Measurements from ENCODE around the gene TTC21A. TPM values are rescaled to one million over a fixed set of nuclear protein-coding genes. Genes with fewer than 3 reads are reported as not detected.
A peak's percentile ranks its signal among the peaks of the same experiment; 100 is the strongest.

The TTC21A gene
- total RNA-seq, 2 experiments from 2014 or later: 1.5 to 1.6 TPM

GRCh38 chr3:39099738-39100499 is 7.6 kb upstream of the TTC21A start:
- no peak for DNase-seq
- H3K36me3 Mint-ChIP-seq (ENCODE audit: low read depth): peaks cover 4% of the 10 kb centered on the region
- CTCF ChIA-PET: no interaction called here
- no peak overlapping the region for H3K27ac Mint-ChIP-seq
- H3K27me3 Mint-ChIP-seq (ENCODE audit: low read depth): no peaks in the 10 kb centered on the region
- no peaks in the 10 kb centered on the region for H3K9me3 Mint-ChIP-seq
- intact Hi-C loops (cut with micrococcal nuclease): loop anchor here (2.0 kb wide), 1 partner anchor 29 kb away; no protein-coding TSS in a partner anchor
- peaks cover 15% of the 10 kb centered on the region for H3K4me1 Mint-ChIP-seq (ENCODE audit: low read depth)
- H3K4me3 Mint-ChIP-seq: no peak overlapping the region

- CTCF ChIA-PET: interaction anchor here (1.0 to 9.6 kb wide), 2 partner anchors 111 to 190 kb away, joined by 3 to 111 read pairs; no protein-coding TSS in a partner anchor
- Mint-ChIP-seq H3K4me1 (ENCODE audit: low read depth) (peaks cover 21% of the 10 kb centered on the region), H3K27ac (no peak overlapping the region), H3K27me3 (ENCODE audit: low read depth) (no peaks in the 10 kb centered on the region), H3K4me3 (no peak overlapping the region), H3K36me3 (ENCODE audit: low read depth) (peaks cover 2% of the 10 kb centered on the region), H3K9me3 (no peaks in the 10 kb centered on the region)
- no peak for DNase-seq
- intact Hi-C loops (cut with micrococcal nuclease): loop anchor here (2.0 kb wide), 1 partner anchor 28 kb away; no protein-coding TSS in a partner anchor
These were observed 7.0 kb upstream of the TTC21A start for GRCh38 chr3:39100500-39100886.

- Mint-ChIP-seq H3K36me3 (ENCODE audit: low read depth) (peaks cover 2% of the 10 kb centered on the region), H3K4me1 (ENCODE audit: low read depth) (peaks cover 28% of the 10 kb centered on the region), H3K27me3 (ENCODE audit: low read depth) (no peaks in the 10 kb centered on the region), H3K27ac (no peak overlapping the region), H3K4me3 (no peak overlapping the region), H3K9me3 (no peaks in the 10 kb centered on the region)
- DNase-seq: peak; percentile 63
- CTCF ChIA-PET: interaction anchor here (0.6 to 9.6 kb wide), 3 partner anchors 95 to 189 kb away, joined by 3 to 111 read pairs (median 3); no protein-coding TSS in a partner anchor
- intact Hi-C loops (cut with micrococcal nuclease): loop anchor here (1.0 to 2.0 kb wide), 3 partner anchors 28 to 187 kb away; no protein-coding TSS in a partner anchor
These were observed 6.3 kb upstream of the TTC21A start for GRCh38 chr3:39101022-39101689.

GRCh38 chr3:39102504-39103323 is 4.8 kb upstream of the TTC21A start:
- H3K27me3 Mint-ChIP-seq (ENCODE audit: low read depth): no peaks in the 10 kb centered on the region
- no peak overlapping the region for H3K4me3 Mint-ChIP-seq
- intact Hi-C loops (cut with micrococcal nuclease): no loop called here
- CTCF ChIA-PET: interaction anchor here (9.6 kb wide), 1 partner anchor 187 kb away, joined by 111 read pairs; no protein-coding TSS in a partner anchor
- H3K9me3 Mint-ChIP-seq: no peaks in the 10 kb centered on the region
- H3K4me1 Mint-ChIP-seq (ENCODE audit: low read depth): peaks cover 37% of the 10 kb centered on the region
- H3K36me3 Mint-ChIP-seq (ENCODE audit: low read depth): peaks cover 2% of the 10 kb centered on the region
- no peak for DNase-seq
- peak overlapping the region; percentile 41 for H3K27ac Mint-ChIP-seq

GRCh38 chr3:39103324-39103693 is 4.2 kb upstream of the TTC21A start:
- H3K4me1 Mint-ChIP-seq (ENCODE audit: low read depth): peaks cover 43% of the 10 kb centered on the region
- DNase-seq: no peak
- no peaks in the 10 kb centered on the region for H3K9me3 Mint-ChIP-seq
- no peak overlapping the region for H3K4me3 Mint-ChIP-seq
- peak overlapping the region; percentile 25 for H3K27ac Mint-ChIP-seq
- H3K27me3 Mint-ChIP-seq (ENCODE audit: low read depth): no peaks in the 10 kb centered on the region
- peaks cover 2% of the 10 kb centered on the region for H3K36me3 Mint-ChIP-seq (ENCODE audit: low read depth)
- intact Hi-C loops (cut with micrococcal nuclease): no loop called here
- CTCF ChIA-PET: interaction anchor here (9.6 kb wide), 1 partner anchor 187 kb away, joined by 111 read pairs; no protein-coding TSS in a partner anchor

- intact Hi-C loops (cut with micrococcal nuclease): no loop called here
- CTCF ChIA-PET: interaction anchor here (9.6 kb wide), 1 partner anchor 186 kb away, joined by 111 read pairs; no protein-coding TSS in a partner anchor
- H3K4me3 Mint-ChIP-seq: no peak overlapping the region
- H3K36me3 Mint-ChIP-seq (ENCODE audit: low read depth): peaks cover 2% of the 10 kb centered on the region
- H3K27ac Mint-ChIP-seq: no peak overlapping the region
- H3K9me3 Mint-ChIP-seq: no peaks in the 10 kb centered on the region
- H3K4me1 Mint-ChIP-seq (ENCODE audit: low read depth): peaks cover 48% of the 10 kb centered on the region
- DNase-seq: no peak
- no peaks in the 10 kb centered on the region for H3K27me3 Mint-ChIP-seq (ENCODE audit: low read depth)
These were observed 3.5 kb upstream of the TTC21A start for GRCh38 chr3:39103791-39104552.

- Mint-ChIP-seq H3K4me3 (no peak overlapping the region), H3K27me3 (ENCODE audit: low read depth) (no peaks in the 10 kb centered on the region), H3K27ac (no peak overlapping the region), H3K36me3 (ENCODE audit: low read depth) (peaks cover 2% of the 10 kb centered on the region), H3K4me1 (ENCODE audit: low read depth) (peaks cover 48% of the 10 kb centered on the region), H3K9me3 (no peaks in the 10 kb centered on the region)
- DNase-seq: peak; percentile 25
- intact Hi-C loops (cut with micrococcal nuclease): no loop called here
- CTCF ChIA-PET: interaction anchor here (0.9 to 9.6 kb wide), 4 partner anchors 45 to 185 kb away, joined by 3 to 111 read pairs (median 8); no protein-coding TSS in a partner anchor
These were observed 2.4 kb upstream of the TTC21A start for GRCh38 chr3:39104961-39105686.

GRCh38 chr3:39105687-39106063 is 1.8 kb upstream of the TTC21A start:
- no peak overlapping the region for H3K27ac Mint-ChIP-seq
- H3K9me3 Mint-ChIP-seq: no peaks in the 10 kb centered on the region
- H3K4me1 Mint-ChIP-seq (ENCODE audit: low read depth): peaks cover 48% of the 10 kb centered on the region

GRCh38 chr3:39106281-39106811 is 1.1 kb upstream of the TTC21A start:
- intact Hi-C loops (cut with micrococcal nuclease): loop anchor here (2.0 kb wide), 1 partner anchor 54 kb away; the partner anchor contains the start of gene WDR48
- Mint-ChIP-seq H3K9me3 (no peaks in the 10 kb centered on the region), H3K36me3 (ENCODE audit: low read depth) (no peaks in the 10 kb centered on the region), H3K27me3 (ENCODE audit: low read depth) (no peaks in the 10 kb centered on the region), H3K4me1 (ENCODE audit: low read depth) (peaks cover 48% of the 10 kb centered on the region), H3K27ac (peak overlapping the region; percentile 8), H3K4me3 (peak overlapping the region; percentile 82)
- no peak for DNase-seq
- CTCF ChIA-PET: interaction anchor here (1.4 to 9.6 kb wide), 4 partner anchors 22 to 184 kb away, joined by 5 to 111 read pairs (median 8); no protein-coding TSS in a partner anchor

More at GRCh38 chr3:39105687-39106063, 1.8 kb upstream of the TTC21A start:
- Mint-ChIP-seq H3K27me3 (ENCODE audit: low read depth) (no peaks in the 10 kb centered on the region), H3K36me3 (ENCODE audit: low read depth) (no peaks in the 10 kb centered on the region), H3K4me3 (peak overlapping the region; percentile 82)
- no peak for DNase-seq
- CTCF ChIA-PET: interaction anchor here (0.9 to 9.6 kb wide), 5 partner anchors 22 to 184 kb away, joined by 3 to 111 read pairs (median 5); no protein-coding TSS in a partner anchor
- intact Hi-C loops (cut with micrococcal nuclease): loop anchor here (2.0 kb wide), 1 partner anchor 53 kb away; the partner anchor contains the start of gene WDR48

- Mint-ChIP-seq H3K36me3 (ENCODE audit: low read depth) (no peaks in the 10 kb centered on the region), H3K4me1 (ENCODE audit: low read depth) (peaks cover 45% of the 10 kb centered on the region), H3K27ac (peak overlapping the region; percentile 8), H3K9me3 (no peaks in the 10 kb centered on the region), H3K27me3 (ENCODE audit: low read depth) (no peaks in the 10 kb centered on the region), H3K4me3 (peak overlapping the region; percentile 82)
- CTCF ChIA-PET: interaction anchor here (1.4 to 9.6 kb wide), 4 partner anchors 21 to 183 kb away, joined by 5 to 111 read pairs (median 8); no protein-coding TSS in a partner anchor
- DNase-seq: peak; percentile 28
- intact Hi-C loops (cut with micrococcal nuclease): loop anchor here (1.0 to 2.0 kb wide), 5 partner anchors 19 to 276 kb away; partner anchors contain the start of genes SLC25A38 and WDR48
These were observed 561 bp upstream of the TTC21A start for GRCh38 chr3:39106851-39107387.

Data from activated naive CD4-positive, alpha-beta T cell treated with anti-CD3 and anti-CD28 coated beads for 36 hours (primary cell).